Measurements from ENCODE around the gene NFKB2.
A peak's percentile ranks its signal among the peaks of the same experiment; 100 is the strongest.

The NFKB2 gene

GRCh38 chr10:102434394-102435132 lies 39.1 kb downstream of the NFKB2 start:
- Histone ChIP-seq H3K9ac (ENCODE audit: insufficient read length, low read depth) (no peak overlapping the region), H3K4me3 (ENCODE audit: insufficient read length, low read depth) (peak overlapping the region; percentile 6), H3K9me3 (ENCODE audit: insufficient read depth, low read length) (no peaks in the 10 kb centered on the region), H3K4me1 (ENCODE audit: insufficient read depth, insufficient read length) (peaks cover 8% of the 10 kb centered on the region), H3K27me3 (ENCODE audit: insufficient read depth, insufficient read length) (peaks cover 35% of the 10 kb centered on the region), H3K36me3 (ENCODE audit: insufficient read depth, insufficient read length, low read length) (no peaks in the 10 kb centered on the region)
- TF ChIP-seq YY1 (IDR thresholded peaks at IDR 0.05; ENCODE audit: insufficient read depth, insufficient read length) (no peak), SUZ12 (IDR thresholded peaks at IDR 0.05; ENCODE audit: extremely low read depth, insufficient read depth, insufficient read length) (no peak), ZNF274 (IDR thresholded peaks at IDR 0.05; ENCODE audit: low read depth, low read length) (no peak)
- no peak for DNase-seq (ENCODE audit: low read depth, low spot score)

- Histone ChIP-seq H3K9me3 (ENCODE audit: insufficient read depth, low read length) (no peaks in the 10 kb centered on the region), H3K27me3 (ENCODE audit: insufficient read depth, insufficient read length) (peaks cover 35% of the 10 kb centered on the region), H3K36me3 (ENCODE audit: insufficient read depth, insufficient read length, low read length) (no peaks in the 10 kb centered on the region), H3K9ac (ENCODE audit: insufficient read length, low read depth) (peak overlapping the region; percentile 77), H3K4me1 (ENCODE audit: insufficient read depth, insufficient read length) (peaks cover 8% of the 10 kb centered on the region), H3K4me3 (ENCODE audit: insufficient read length, low read depth) (peak overlapping the region; percentile 6)
- TF ChIP-seq ZNF274 (IDR thresholded peaks at IDR 0.05; ENCODE audit: low read depth, low read length) (no peak), SUZ12 (IDR thresholded peaks at IDR 0.05; ENCODE audit: extremely low read depth, insufficient read depth, insufficient read length) (no peak), YY1 (IDR thresholded peaks at IDR 0.05; ENCODE audit: insufficient read depth, insufficient read length) (no peak)
- no peak for DNase-seq (ENCODE audit: low read depth, low spot score)
Observed at GRCh38 chr10:102435133-102435497, 39.6 kb downstream of the NFKB2 start.

GRCh38 chr10:102435529-102436233 lies 40.2 kb downstream of the NFKB2 start:
- H3K4me3 ChIP-seq (ENCODE audit: insufficient read length, low read depth) = peak overlapping the region; percentile 6
- H3K36me3 ChIP-seq (ENCODE audit: insufficient read depth, insufficient read length, low read length) = no peaks in the 10 kb centered on the region
- no peaks in the 10 kb centered on the region for H3K9me3 ChIP-seq (ENCODE audit: insufficient read depth, low read length)
- peaks cover 8% of the 10 kb centered on the region for H3K4me1 ChIP-seq (ENCODE audit: insufficient read depth, insufficient read length)
- DNase-seq (ENCODE audit: low read depth, low spot score) = no peak
- peak overlapping the region; percentile 56 for H3K9ac ChIP-seq (ENCODE audit: insufficient read length, low read depth)
- H3K27me3 ChIP-seq (ENCODE audit: insufficient read depth, insufficient read length) = peaks cover 35% of the 10 kb centered on the region
- TF ChIP-seq SUZ12 (IDR thresholded peaks at IDR 0.05; ENCODE audit: extremely low read depth, insufficient read depth, insufficient read length) = no peak

GRCh38 chr10:102436312-102436711 lies 40.8 kb downstream of the NFKB2 start:
- TF ChIP-seq YY1 (IDR thresholded peaks at IDR 0.05; ENCODE audit: insufficient read depth, insufficient read length) = no peak
- TF ChIP-seq ZNF274 (IDR thresholded peaks at IDR 0.05; ENCODE audit: low read depth, low read length) = no peak
- TF ChIP-seq SUZ12 (IDR thresholded peaks at IDR 0.05; ENCODE audit: extremely low read depth, insufficient read depth, insufficient read length) = no peak
- no peaks in the 10 kb centered on the region for H3K9me3 ChIP-seq (ENCODE audit: insufficient read depth, low read length)
- no peak overlapping the region for H3K4me3 ChIP-seq (ENCODE audit: insufficient read length, low read depth)
- DNase-seq (ENCODE audit: low read depth, low spot score) = no peak
- H3K9ac ChIP-seq (ENCODE audit: insufficient read length, low read depth) = no peak overlapping the region
- H3K4me1 ChIP-seq (ENCODE audit: insufficient read depth, insufficient read length) = peaks cover 8% of the 10 kb centered on the region
- peaks cover 35% of the 10 kb centered on the region for H3K27me3 ChIP-seq (ENCODE audit: insufficient read depth, insufficient read length)
- H3K36me3 ChIP-seq (ENCODE audit: insufficient read depth, insufficient read length, low read length) = no peaks in the 10 kb centered on the region

GRCh38 chr10:102437515-102437914 lies 42.0 kb downstream of the NFKB2 start:
- Histone ChIP-seq H3K9me3 (ENCODE audit: insufficient read depth, low read length) (no peaks in the 10 kb centered on the region), H3K36me3 (ENCODE audit: insufficient read depth, insufficient read length, low read length) (no peaks in the 10 kb centered on the region), H3K4me3 (ENCODE audit: insufficient read length, low read depth) (no peak overlapping the region), H3K4me1 (ENCODE audit: insufficient read depth, insufficient read length) (peaks cover 8% of the 10 kb centered on the region), H3K9ac (ENCODE audit: insufficient read length, low read depth) (no peak overlapping the region), H3K27me3 (ENCODE audit: insufficient read depth, insufficient read length) (peaks cover 35% of the 10 kb centered on the region)
- DNase-seq (ENCODE audit: low read depth, low spot score) = no peak
- no peak for TF ChIP-seq SUZ12 (IDR thresholded peaks at IDR 0.05; ENCODE audit: extremely low read depth, insufficient read depth, insufficient read length)

- peaks cover 8% of the 10 kb centered on the region for H3K4me1 ChIP-seq (ENCODE audit: insufficient read depth, insufficient read length)
- H3K9ac ChIP-seq (ENCODE audit: insufficient read length, low read depth) = no peak overlapping the region
- no peak for DNase-seq (ENCODE audit: low read depth, low spot score)
- no peak overlapping the region for H3K4me3 ChIP-seq (ENCODE audit: insufficient read length, low read depth)
- H3K36me3 ChIP-seq (ENCODE audit: insufficient read depth, insufficient read length, low read length) = no peaks in the 10 kb centered on the region
- TF ChIP-seq ZNF274 (IDR thresholded peaks at IDR 0.05; ENCODE audit: low read depth, low read length) = no peak
- no peak for TF ChIP-seq SUZ12 (IDR thresholded peaks at IDR 0.05; ENCODE audit: extremely low read depth, insufficient read depth, insufficient read length)
- no peak for TF ChIP-seq YY1 (IDR thresholded peaks at IDR 0.05; ENCODE audit: insufficient read depth, insufficient read length)
- peaks cover 30% of the 10 kb centered on the region for H3K27me3 ChIP-seq (ENCODE audit: insufficient read depth, insufficient read length)
- H3K9me3 ChIP-seq (ENCODE audit: insufficient read depth, low read length) = no peaks in the 10 kb centered on the region
Observed at GRCh38 chr10:102438374-102438773, 42.9 kb downstream of the NFKB2 start.

GRCh38 chr10:102444851-102445250 lies 49.3 kb downstream of the NFKB2 start:
- Histone ChIP-seq H3K36me3 (ENCODE audit: insufficient read depth, insufficient read length, low read length) (no peaks in the 10 kb centered on the region), H3K9me3 (ENCODE audit: insufficient read depth, low read length) (no peaks in the 10 kb centered on the region), H3K27me3 (ENCODE audit: insufficient read depth, insufficient read length) (no peaks in the 10 kb centered on the region), H3K4me1 (ENCODE audit: insufficient read depth, insufficient read length) (no peaks in the 10 kb centered on the region), H3K4me3 (ENCODE audit: insufficient read length, low read depth) (no peak overlapping the region), H3K9ac (ENCODE audit: insufficient read length, low read depth) (no peak overlapping the region)
- TF ChIP-seq ZNF274 (IDR thresholded peaks at IDR 0.05; ENCODE audit: low read depth, low read length) (no peak), YY1 (IDR thresholded peaks at IDR 0.05; ENCODE audit: insufficient read depth, insufficient read length) (no peak), SUZ12 (IDR thresholded peaks at IDR 0.05; ENCODE audit: extremely low read depth, insufficient read depth, insufficient read length) (no peak)
- DNase-seq (ENCODE audit: low read depth, low spot score) = no peak
